ENCODE results near the gene C1orf122.

GRCh38 chr1:37795340-37796125, 12.1 kb upstream of the C1orf122 start:
- no peak for TF ChIP-seq POLR2A (IDR thresholded peaks at IDR 0.05; ENCODE audit: low read length)
- TF ChIP-seq GATA1 (IDR thresholded peaks at IDR 0.05; ENCODE audit: low read depth, low read length) = no peak
